ENCODE results near the gene TTC14.

Gene TTC14

DNA sequence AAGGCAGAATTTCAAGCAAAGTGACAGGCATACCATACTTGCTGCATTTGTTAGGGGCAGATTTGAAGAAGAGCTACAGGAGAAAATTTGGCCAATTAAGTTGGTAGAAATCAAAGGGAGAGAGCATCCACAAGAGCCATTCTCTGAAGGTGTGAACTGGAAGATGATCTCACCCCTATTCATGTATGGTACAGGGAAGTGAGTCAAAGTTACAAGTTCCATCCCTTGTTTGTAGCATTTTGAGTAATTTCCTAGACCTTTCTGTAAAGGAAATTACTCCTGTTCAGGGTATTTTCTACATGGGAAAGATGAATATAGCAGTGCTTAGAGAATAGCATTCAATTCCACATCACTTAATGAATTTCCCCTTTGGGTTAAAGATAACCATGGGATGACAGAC lies 28.4 kb downstream of the TTC14 start:
- DNase-seq (ENCODE audit: low read depth in 2 of 2): no peak

DNA sequence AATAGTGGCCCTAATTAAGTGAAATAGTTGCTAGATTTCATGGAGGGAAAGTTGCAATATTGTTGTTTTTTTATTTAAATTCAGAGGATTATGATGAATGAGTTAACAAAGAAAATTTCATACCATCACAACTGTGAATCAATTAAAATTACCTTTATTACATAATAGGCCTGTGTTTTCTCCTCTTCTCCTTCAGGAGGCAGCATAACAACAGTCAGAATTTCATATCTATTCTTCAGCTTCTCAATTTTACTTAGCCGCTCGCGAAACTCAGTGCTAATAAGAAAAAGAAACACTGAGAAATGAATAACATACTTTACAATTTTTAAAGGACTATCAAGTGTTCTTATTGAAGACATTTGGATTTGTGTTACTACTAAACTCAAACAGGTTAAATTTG lies 29.4 kb downstream of the TTC14 start:
- no peak for DNase-seq (ENCODE audit: low read depth in 2 of 2)

DNA sequence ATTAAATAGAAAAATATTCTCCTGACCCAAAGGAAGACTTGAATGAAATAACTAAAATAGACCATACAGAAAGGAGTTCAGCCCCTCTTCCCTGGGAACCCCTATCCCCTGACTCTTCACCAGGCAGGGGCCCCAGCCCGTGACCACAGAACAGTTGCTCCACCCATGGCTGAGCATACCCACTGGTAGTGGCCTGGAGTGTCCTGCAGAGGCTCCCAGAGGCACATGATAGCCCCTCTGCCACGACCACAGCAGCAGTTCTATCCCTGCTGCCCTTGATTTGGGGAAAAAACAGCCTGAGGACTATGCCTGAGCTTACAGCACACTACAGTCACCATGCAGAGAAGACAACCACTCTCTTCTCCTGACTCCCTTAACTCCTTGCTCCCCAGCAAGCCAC lies 31.8 kb downstream of the TTC14 start:
- no peak for DNase-seq (ENCODE audit: low read depth in 2 of 2)

DNA sequence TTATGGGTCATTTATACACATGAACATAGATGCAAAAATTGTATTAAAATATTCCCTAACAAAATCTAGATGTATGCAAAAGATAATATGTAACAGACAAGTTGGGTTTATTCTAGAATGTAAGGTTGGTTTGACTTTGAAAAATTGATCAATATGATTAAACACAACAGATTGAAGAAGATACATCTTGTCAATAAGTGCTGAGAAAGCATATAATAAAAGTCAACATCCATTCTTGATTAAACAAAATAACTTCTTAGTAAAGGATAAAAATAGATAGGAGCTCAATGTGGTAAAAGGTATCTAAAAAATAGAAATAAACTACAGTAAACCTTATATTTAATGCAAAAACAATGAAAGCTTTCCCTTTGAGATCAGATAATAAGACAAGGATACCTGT lies 39.0 kb downstream of the TTC14 start:
- no peak for DNase-seq (ENCODE audit: low read depth in 2 of 2)

DNA sequence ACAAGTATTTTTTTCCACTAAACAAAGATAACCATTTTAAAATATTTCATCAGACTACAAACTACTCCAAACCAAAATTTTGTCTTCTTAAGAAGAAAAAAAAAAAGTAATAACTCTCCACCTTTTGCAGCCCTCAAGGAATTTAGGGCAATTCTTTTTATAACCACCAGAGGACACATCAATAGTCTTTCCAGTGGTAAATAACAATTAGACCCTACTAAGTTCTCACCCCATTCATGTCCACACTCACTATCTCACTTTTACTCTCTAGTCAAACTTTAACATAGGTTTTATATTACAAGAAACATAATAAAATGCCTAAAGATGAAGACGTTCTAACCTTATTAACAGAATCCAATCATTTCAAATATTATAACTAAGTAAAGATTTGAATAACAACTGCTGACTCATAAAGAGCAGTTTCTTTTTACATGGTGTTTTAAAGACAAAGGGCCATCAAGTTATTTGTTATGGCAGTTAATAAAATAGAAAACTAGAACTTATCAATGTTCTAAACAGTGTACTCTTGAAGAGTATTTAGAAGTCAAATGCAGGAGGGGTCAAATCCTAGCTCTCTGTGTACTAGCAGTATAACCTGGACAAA lies 44.3 kb downstream of the TTC14 start:
- no peak for DNase-seq (ENCODE audit: low read depth in 2 of 2)

DNA sequence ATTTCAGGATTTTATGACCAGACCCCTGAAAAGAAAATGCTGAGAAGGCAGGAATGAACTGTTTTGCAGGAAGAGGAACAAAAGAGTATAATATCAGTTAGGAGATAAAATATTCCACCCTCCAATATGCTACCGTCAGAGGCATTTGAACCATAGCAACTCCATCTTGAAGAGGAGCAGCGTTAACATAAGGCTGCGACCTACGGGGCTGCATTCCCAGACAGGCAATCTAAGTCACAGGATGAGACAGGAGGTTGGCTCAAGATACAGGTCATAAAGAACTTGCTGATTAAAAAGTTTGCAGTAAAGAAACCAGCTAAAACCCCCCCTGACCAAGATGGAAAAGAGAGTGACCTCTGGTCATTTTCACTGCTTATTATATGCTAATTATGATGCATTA lies 54.4 kb downstream of the TTC14 start:
- DNase-seq (ENCODE audit: low read depth in 2 of 2): no peak

DNA sequence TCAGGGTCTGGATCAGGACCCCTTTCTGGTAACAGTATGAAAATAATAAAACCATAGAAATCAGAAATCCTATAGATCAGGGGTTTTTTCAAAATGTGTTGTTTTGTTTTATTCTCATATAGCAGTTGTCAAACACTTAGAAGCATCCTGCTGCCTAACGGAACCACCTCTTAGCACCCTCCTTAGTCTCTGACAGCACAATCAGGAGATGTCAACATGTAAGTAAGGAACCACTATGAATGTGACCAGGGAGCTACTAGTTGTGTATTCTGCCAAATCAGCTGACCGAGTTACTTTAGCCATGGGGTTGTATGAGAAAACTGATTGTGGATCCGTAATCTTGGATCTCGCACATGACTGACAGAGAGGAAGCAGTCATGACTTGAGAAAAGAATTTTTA lies 55.1 kb downstream of the TTC14 start:
- DNase-seq (ENCODE audit: low read depth in 2 of 2): no peak
